Stimulated activated CD4-positive, alpha-beta T cell treated with anti-CD3 and anti-CD28 coated beads, Interleukin-4, amount 100 ng/mL, for 24 hours (primary cell): ENCODE results near the gene PDE6A.

ENCODE experiments used
- DNase-seq: peaks from one replicate; pipeline ENCODE4 v3.0.0-alpha.2; 2020

Gene PDE6A

DNA sequence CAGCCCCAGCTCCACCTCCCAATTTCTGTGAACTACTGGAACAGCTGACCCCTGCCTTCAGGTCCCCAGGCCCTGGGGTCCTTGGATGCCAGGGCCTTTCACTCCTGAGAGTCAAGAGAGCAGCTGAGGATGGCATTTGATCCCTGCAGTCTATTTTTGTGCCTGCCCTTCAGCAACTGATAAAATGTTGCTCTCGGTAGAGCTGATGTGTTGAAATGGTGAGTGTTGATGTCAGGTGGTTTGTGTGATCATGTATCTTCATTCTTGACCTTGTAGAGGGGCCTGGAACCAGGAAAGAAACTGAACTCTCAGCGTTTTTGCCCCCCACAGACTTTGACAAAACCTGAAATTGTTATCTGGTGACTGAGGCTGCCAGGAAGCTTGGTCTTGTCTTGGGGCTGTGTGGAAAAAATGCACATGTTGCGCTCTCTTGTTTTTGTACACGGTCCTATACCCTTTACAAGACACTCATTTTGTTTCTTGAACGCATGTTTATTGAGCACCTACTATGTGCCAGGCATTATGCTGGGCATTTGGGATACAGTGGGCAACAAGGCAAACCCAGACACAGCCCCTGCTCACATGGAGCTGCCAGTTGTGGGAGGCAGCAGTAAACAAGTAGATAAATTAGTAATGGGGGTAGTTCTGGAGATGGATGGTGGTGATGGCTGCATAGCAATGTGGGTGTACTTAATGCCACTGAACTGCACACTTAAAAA lies 136.2 kb downstream of the PDE6A start:
- no peak for DNase-seq
